HepG2 (cell line): Measurements from ENCODE around the gene SLC22A12. TPM values are rescaled to one million over a fixed set of nuclear protein-coding genes. Genes with fewer than 3 reads are reported as not detected.
A peak's percentile ranks its signal among the peaks of the same experiment; 100 is the strongest.

ENCODE experiments used
- ATAC-seq: fragments of 200-7000 bp; cut with Tn5 transposase; 3 replicates; pipeline ENCODE4 v1.9.1; 2020; ENCODE audit warnings: mild to moderate bottlenecking, moderate library complexity
- BruUV-seq: library from RNA; stranded (reverse); fragments of 400-500 nt; replicated peaks from 2 replicates; lab custom pipeline; 2021; lab: Mats Ljungman, UMichigan
- CTCF ChIA-PET: fragments of 300-600 bp; formaldehyde crosslinking; extraction: SDS; loops from one replicate; lab custom pipeline; 2021; ENCODE audit warnings: low total read pairs, inconsistent platforms, low intra/inter-chr PET ratio; lab: Yijun Ruan, JAX
- POLR2A ChIA-PET: fragments of 350-600 bp; sonication (Branson Sonifier 250); formaldehyde crosslinking; loops from one replicate; lab custom pipeline; 2020; ENCODE audit warnings: antibody characterized with exemption, inconsistent platforms; lab: Yijun Ruan, JAX
- DNase-seq: peaks from one replicate; pipeline ENCODE4 v3.0.0-alpha.2; 2015; ENCODE audit warnings: low spot score
- FAIRE-seq: peaks from 3 replicates; lab custom pipeline; 2011; peaks lifted over from hg19 to GRCh38; lab: Jason Lieb, UNC
- H2AFZ ChIP-seq: one replicate; pipeline ENCODE4 v1.6.1; 2011; ENCODE audit warnings: low read length, inconsistent platforms
- H3K27ac ChIP-seq: fragments of 300-600 bp; 3 replicates; pipeline ENCODE4 v1.8.0; 2011; ENCODE audit warnings: mixed run types, mild to moderate bottlenecking, mixed read lengths, low read length, inconsistent platforms; ENCODE audit not compliant: insufficient read depth; ENCODE audit errors: extremely low read length
- H3K27me3 ChIP-seq, 2 experiments: fragments of 200-600 bp in 1 of 2; 2 replicates in 1 of 2; 3 replicates in 1 of 2; pipeline versions ENCODE4 v1.6.0 to v1.8.0; 2011; ENCODE audit warnings: low read length in 2 of 2, mild to moderate bottlenecking in 2 of 2, moderate library complexity in 2 of 2, inconsistent platforms in 1 of 2; ENCODE audit not compliant: insufficient read depth in 2 of 2, control insufficient read depth in 1 of 2
- H3K36me3 ChIP-seq, 2 experiments: fragments of 200-600 bp in 1 of 2; replicated peaks in 1 of 2; 2 replicates in 1 of 2; 3 replicates in 1 of 2; pipeline versions ENCODE4 v1.5.1 to v1.8.0; 2011; ENCODE audit warnings: low read length in 2 of 2, inconsistent platforms in 1 of 2; ENCODE audit not compliant: insufficient read depth in 2 of 2, control insufficient read depth in 1 of 2
- H3K4me1 ChIP-seq: 2 replicates; pipeline ENCODE4 v1.5.1; 2012; ENCODE audit warnings: low read length, inconsistent platforms; ENCODE audit not compliant: insufficient read depth
- H3K4me2 ChIP-seq: 2 replicates; pipeline ENCODE4 v1.6.0; 2011; ENCODE audit warnings: low read depth, low read length, inconsistent platforms
- H3K4me3 ChIP-seq, 3 experiments: fragments of 200-600 bp in 1 of 3; sonication (generic), shearing (Covaris generic) in 1 of 3; replicated peaks in 1 of 3; 2 replicates each; pipeline ENCODE4 v1.5.1; 2011 to 2016; ENCODE audit warnings: low read length in 3 of 3, inconsistent platforms in 2 of 3, low read depth in 2 of 3, mild to moderate bottlenecking in 2 of 3, control low read depth in 1 of 3, mixed read lengths in 1 of 3; ENCODE audit not compliant: insufficient read depth in 1 of 3
- H3K79me2 ChIP-seq: one replicate; pipeline ENCODE4 v1.6.1; 2011; ENCODE audit warnings: low read length, inconsistent platforms; ENCODE audit not compliant: insufficient read depth
- H3K9ac ChIP-seq: 2 replicates; pipeline ENCODE4 v1.6.0; 2011; ENCODE audit warnings: mild to moderate bottlenecking, low read depth, low read length, inconsistent platforms; ENCODE audit not compliant: insufficient read depth
- H3K9me3 ChIP-seq: 2 replicates; pipeline ENCODE4 v1.5.1; 2012; ENCODE audit warnings: mild to moderate bottlenecking, low read length
- H4K20me1 ChIP-seq: 2 replicates; pipeline ENCODE4 v1.6.0; 2011; ENCODE audit warnings: inconsistent platforms, mild to moderate bottlenecking, low read length, moderate library complexity; ENCODE audit not compliant: insufficient read depth
- HBP1 ChIP-seq: IDR thresholded peaks from 2 replicates; pipeline ENCODE4 v1.6.1; 2016; ENCODE audit warnings: low read depth, control low read depth
- LCORL ChIP-seq, 2 experiments: fragments of 450-650 bp in 1 of 2; sonication (generic) in 1 of 2; formaldehyde crosslinking in 1 of 2; IDR thresholded peaks; 2 replicates each; pipeline versions ENCODE4 v1.5.0 to v1.6.1; 2017 to 2020; ENCODE audit warnings: antibody characterized with exemption in 1 of 2, missing genetic modification reagents in 1 of 2
- MAZ ChIP-seq, 2 experiments: sonication (generic) in 1 of 2; formaldehyde crosslinking in 1 of 2; IDR thresholded peaks; 2 replicates each; pipeline versions ENCODE4 v1.5.0 to v1.6.1; 2012 to 2020; ENCODE audit warnings: low read depth in 2 of 2, mild to moderate bottlenecking in 2 of 2, borderline replicate concordance in 1 of 2, improper control_type of control experiment in 1 of 2, low read length in 1 of 2, missing genetic modification reagents in 1 of 2, moderate library complexity in 1 of 2
- NPAS2 ChIP-seq: sonication (generic); formaldehyde crosslinking; IDR thresholded peaks from 2 replicates; pipeline ENCODE4 v1.8.0; 2022; ENCODE audit warnings: mild to moderate bottlenecking, missing genetic modification reagents, borderline replicate concordance
- STAG1 ChIP-seq: sonication (generic); formaldehyde crosslinking; IDR thresholded peaks from 2 replicates; pipeline ENCODE4 v1.4.0; 2020; ENCODE audit warnings: missing genetic modification reagents
- TCF7 ChIP-seq: sonication (generic); IDR thresholded peaks from 2 replicates; pipeline ENCODE4 v1.6.1; 2016; ENCODE audit warnings: antibody characterized with exemption, low read depth
- TFAP4 ChIP-seq: sonication (generic); IDR thresholded peaks from 2 replicates; pipeline ENCODE4 v1.6.1; 2016; ENCODE audit warnings: low read depth, borderline replicate concordance
- YY1 ChIP-seq: IDR thresholded peaks from 2 replicates; pipeline ENCODE4 v1.6.1; 2011; ENCODE audit warnings: low read length, low read depth, moderate library complexity, mild to moderate bottlenecking; ENCODE audit not compliant: insufficient read depth, insufficient replicate concordance
- ZNF615 ChIP-seq: sonication (generic); formaldehyde crosslinking; IDR thresholded peaks from 2 replicates; pipeline ENCODE4 v1.5.0; 2020; ENCODE audit warnings: mild to moderate bottlenecking, missing genetic modification reagents, borderline replicate concordance
- WGBS: methylation state at CpG from one replicate; pipeline ENCODE4 v1.1.6; 2017; ENCODE audit warnings: low lambda C conversion rate; 5-methylcytosine and 5-hydroxymethylcytosine counted together
- in situ Hi-C: cut with HindIII; loops from 2 replicates; pipeline ENCODE4 v1.10.0; 2017; ENCODE audit warnings: low pct_unique_long_range_greater_than_20kb; ENCODE audit not compliant: extremely low pct_ligation_motif_present
- intact Hi-C: fragments of 100-400 bp; cut with micrococcal nuclease; formaldehyde crosslinking; loops from one replicate; pipeline ENCODE4 v1.10.0; 2022; ENCODE audit not compliant: unreplicated experiment
- polyA plus RNA-seq, 8 experiments: library from polyadenylated mRNA; depleted of rRNA in 3 of 8; stranded (reverse) in 7 of 8; unstranded in 1 of 8; fragments of >200 nt; fragmentation: Illumina TruSeq in 4 of 8; extraction: Trizol in 4 of 8; gene quantifications; 2 replicates each; pipeline versions ENCODE4 v1.2.1 to v1.2.3, GENCODE V29; 2011 to 2016; ENCODE audit warnings: low read depth in 4 of 8, missing spikeins in 1 of 8, mixed read lengths in 1 of 8; ENCODE audit not compliant: insufficient read depth in 1 of 8
- total RNA-seq, 5 experiments: library from RNA; depleted of rRNA; stranded (reverse); fragments of >200 nt; fragmentation: Illumina TruSeq; extraction: Trizol; gene quantifications; 2 replicates each; pipeline ENCODE4 v1.2.3, GENCODE V29; 2016; ENCODE audit warnings: low read depth in 1 of 5

Gene SLC22A12
- total and polyA plus RNA-seq, 2 of the 13 experiments (the other 11 are each of a cell fraction or from before 2014, with no cell fraction given): not detected

GRCh38 chr11:64572143-64572542 is 18.9 kb upstream of the SLC22A12 start:
- ATAC-seq: no peak
- no peak for TF ChIP-seq TFAP4
- TF ChIP-seq TCF7: no peak
- TF ChIP-seq ZNF615 (CRISPR knock-in tag): no peak
- no peak for TF ChIP-seq YY1
- TF ChIP-seq STAG1 (CRISPR knock-in tag): no peak
- TF ChIP-seq HBP1 (CRISPR knock-in tag): no peak
- TF ChIP-seq MAZ (IDR thresholded peaks at IDR 0.05; ENCODE audit: borderline replicate concordance, low read depth, low read length): no peak
- TF ChIP-seq MAZ (CRISPR knock-in tag; IDR thresholded peaks at IDR 0.05; ENCODE audit: low read depth): no peak
- no peak for TF ChIP-seq LCORL (IDR thresholded peaks at IDR 0.05)
- no peak for TF ChIP-seq LCORL (CRISPR knock-in tag; IDR thresholded peaks at IDR 0.05)
- TF ChIP-seq NPAS2 (CRISPR knock-in tag): no peak
- no peaks in the 10 kb centered on the region for H3K79me2 ChIP-seq
- no peak for DNase-seq
- H3K36me3 ChIP-seq: no peaks in the 10 kb centered on the region
- H2AFZ ChIP-seq: no peak overlapping the region
- no peaks in the 10 kb centered on the region for H3K9me3 ChIP-seq
- POLR2A ChIA-PET: interaction anchor here (1.0 to 1.6 kb wide), 2 partner anchors 9 to 78 kb away, joined by 3 to 5 read pairs; no protein-coding TSS in a partner anchor
- peaks cover 31% of the 10 kb centered on the region for H3K4me1 ChIP-seq
- no peak overlapping the region for H3K9ac ChIP-seq
- 56% methylated on average over 8 of the region's 8 CpGs for WGBS
- in situ Hi-C loops (no loop called here), intact Hi-C loops (no loop called here)
- no peak overlapping the region for H3K27ac ChIP-seq
- FAIRE-seq: no peak
- CTCF ChIA-PET: no interaction called here
- BruUV-seq: no TSS peak
- H4K20me1 ChIP-seq: no peaks in the 10 kb centered on the region
- H3K4me2 ChIP-seq: peak overlapping the region; percentile 48; the same call in 1 of the 2 replicates
- H3K4me3 ChIP-seq: no peak overlapping the region
- H3K27me3 ChIP-seq: peaks cover 0 to 19% of the 10 kb centered on the region in 2 experiments; a peak in 1 of 5 replicates
